Measurements from ENCODE around the gene CLNK. TPM values are rescaled to one million over a fixed set of nuclear protein-coding genes. Genes with fewer than 3 reads are reported as not detected.

CLNK gene
- total RNA-seq, 4 donors from 2014 or later = 0.17 to 1.3 (median 0.45) TPM; not detected in 1

- TF ChIP-seq CTCF (IDR thresholded peaks at IDR 0.05) (no peak), POLR2A (IDR thresholded peaks at IDR 0.05) (no peak)
- intact Hi-C loops (cut with DNase I; ENCODE audit: low total_unique reads) = no loop called here
- DNase-seq (ENCODE audit: low spot score in 2 of 2) = no peak
- WGBS, 2 donors = 43 to 44% methylated on average over 4 of the region's 4 CpGs
- H3K4me3 ChIP-seq (ENCODE audit: low read depth, poor library complexity, severe bottlenecking) = no peak overlapping the region
These were observed 38.4 kb upstream of the CLNK start for GRCh38 chr4:10722957-10723356.

DNA sequence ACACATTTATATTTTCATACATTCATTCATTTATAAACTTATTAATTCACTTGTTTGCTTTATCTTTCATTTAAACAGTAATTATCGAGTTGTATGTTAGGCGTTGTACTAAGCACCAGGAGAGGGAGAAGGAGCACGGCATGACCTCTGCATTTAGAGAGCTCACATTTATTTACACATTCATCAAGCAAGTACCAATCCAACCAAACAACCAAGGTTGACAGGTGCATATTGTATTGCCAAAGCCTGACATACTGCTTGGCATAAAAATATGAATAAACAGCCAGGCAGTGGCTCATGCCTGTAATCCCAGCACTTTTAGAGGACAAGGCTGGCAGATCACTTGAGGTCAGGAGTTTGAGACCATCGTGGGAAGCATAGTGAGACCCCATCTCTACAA, 37.0 kb upstream of the CLNK start:
- intact Hi-C loops (cut with DNase I; ENCODE audit: low total_unique reads) = no loop called here
- no peak for TF ChIP-seq CTCF (IDR thresholded peaks at IDR 0.05)
- 86 to 88% methylated on average over 4 of the region's 4 CpGs for WGBS, 2 donors
- H3K4me3 ChIP-seq (ENCODE audit: low read depth, poor library complexity, severe bottlenecking) = no peak overlapping the region
- DNase-seq (ENCODE audit: low spot score in 2 of 2) = no peak

- H3K4me3 ChIP-seq (ENCODE audit: low read depth, poor library complexity, severe bottlenecking) = no peak overlapping the region
- intact Hi-C loops (cut with DNase I; ENCODE audit: low total_unique reads) = no loop called here
- DNase-seq (ENCODE audit: low spot score in 2 of 2) = no peak
- 85 to 93% methylated on average over 2 of the region's 2 CpGs for WGBS, 2 donors
- TF ChIP-seq POLR2A (IDR thresholded peaks at IDR 0.05) (no peak), CTCF (IDR thresholded peaks at IDR 0.05) (no peak)
These were observed 31.6 kb upstream of the CLNK start for GRCh38 chr4:10716163-10716562.

GRCh38 chr4:10715696-10716095, 31.1 kb upstream of the CLNK start:
- TF ChIP-seq POLR2A (IDR thresholded peaks at IDR 0.05) (no peak), CTCF (IDR thresholded peaks at IDR 0.05) (no peak)
- WGBS, 2 donors = 23 to 30% methylated on average over 5 of the region's 5 CpGs
- no peak overlapping the region for H3K4me3 ChIP-seq (ENCODE audit: low read depth, poor library complexity, severe bottlenecking)
- DNase-seq (ENCODE audit: low spot score in 2 of 2) = no peak
- intact Hi-C loops (cut with DNase I; ENCODE audit: low total_unique reads) = no loop called here

GRCh38 chr4:10715135-10715534, 30.6 kb upstream of the CLNK start:
- no peak overlapping the region for H3K4me3 ChIP-seq (ENCODE audit: low read depth, poor library complexity, severe bottlenecking)
- WGBS, 2 donors = 62 to 72% methylated on average over 4 of the region's 4 CpGs
- no peak for DNase-seq (ENCODE audit: low spot score in 2 of 2)
- TF ChIP-seq POLR2A (IDR thresholded peaks at IDR 0.05) (no peak), CTCF (IDR thresholded peaks at IDR 0.05) (no peak)
- intact Hi-C loops (cut with DNase I; ENCODE audit: low total_unique reads) = no loop called here

DNA sequence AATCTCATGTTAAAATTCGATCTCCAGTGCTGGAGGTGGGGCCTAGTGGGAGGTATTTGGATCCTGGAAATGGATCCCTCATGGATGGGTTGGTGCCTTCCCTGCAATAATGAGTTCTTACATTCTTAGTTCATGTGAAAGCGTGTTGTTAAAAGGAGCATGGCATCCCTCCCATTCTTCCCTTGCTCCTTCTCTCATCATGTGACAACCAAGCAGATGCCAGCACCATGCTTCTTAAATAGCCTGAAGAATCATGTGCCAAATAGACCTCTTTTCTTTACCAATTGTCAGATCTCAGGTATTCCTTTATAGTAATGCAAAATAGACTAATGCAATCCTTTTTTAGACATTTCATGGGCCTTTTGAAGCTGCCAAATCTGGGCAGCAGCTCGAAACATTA, 29.0 kb upstream of the CLNK start:
- H3K4me3 ChIP-seq (ENCODE audit: low read depth, poor library complexity, severe bottlenecking) = no peak overlapping the region
- 55 to 58% methylated on average over 3 of the region's 3 CpGs for WGBS, 2 donors
- intact Hi-C loops (cut with DNase I; ENCODE audit: low total_unique reads) = no loop called here
- TF ChIP-seq POLR2A (IDR thresholded peaks at IDR 0.05) = no peak
- TF ChIP-seq CTCF (IDR thresholded peaks at IDR 0.05) = no peak
- no peak for DNase-seq (ENCODE audit: low spot score in 2 of 2)

All from lower leg skin (tissue), 4 donors.